Activated CD4-positive, CD25-positive, alpha-beta regulatory T cell treated with anti-CD3 and anti-CD28 coated beads, Interleukin-2, amount 50 U/mL, for 72 hours (primary cell): Measurements from ENCODE around the gene ALPG.
"Not testable (repeated sequence)": the region's sequence is repeated elsewhere in the genome, so short reads cannot be mapped to it uniquely, and the experiment has no call there.

Experiments used
- DNase-seq: peaks from one replicate; pipeline ENCODE4 v3.0.0; 2021

The ALPG gene

GRCh38 chr2:232420463-232421188 is 14.0 kb downstream of the ALPG start:
- DNase-seq, result no peak

DNA sequence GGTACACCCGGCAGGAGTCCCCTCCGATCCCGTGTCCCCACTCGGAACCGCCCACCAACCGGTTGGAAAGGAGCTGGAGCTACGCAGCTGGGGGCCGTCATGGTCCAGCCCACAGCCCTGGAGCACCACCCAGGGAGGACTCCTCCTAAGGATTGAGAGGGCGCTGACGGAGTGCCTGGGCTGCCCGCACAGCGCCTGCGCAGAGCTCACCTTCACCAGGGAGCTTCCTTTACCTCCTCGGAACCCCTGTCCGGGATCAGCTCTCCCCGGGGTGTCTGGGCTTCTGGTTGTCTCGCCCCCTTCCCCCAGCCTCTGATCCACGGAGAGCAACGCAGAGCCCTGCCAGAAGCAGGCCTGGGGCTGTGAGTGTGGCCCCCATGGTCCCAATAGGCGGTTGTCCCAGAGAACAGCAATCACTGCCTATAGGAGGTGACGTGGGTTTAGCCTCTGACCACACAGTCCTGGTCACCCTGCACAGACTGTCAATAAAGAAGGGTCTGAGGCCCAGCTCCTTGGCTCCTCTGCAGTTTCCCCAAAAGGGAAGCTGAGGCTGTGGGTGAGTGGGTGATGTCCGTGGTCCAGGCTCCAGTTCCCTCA is 14.6 kb downstream of the ALPG start:
- DNase-seq, result no peak

- DNase-seq, result no peak
These were observed 15.4 kb downstream of the ALPG start for GRCh38 chr2:232422051-232422450.

GRCh38 chr2:232422996-232423395 is 16.4 kb downstream of the ALPG start:
- DNase-seq, result not testable (repeated sequence)

DNA sequence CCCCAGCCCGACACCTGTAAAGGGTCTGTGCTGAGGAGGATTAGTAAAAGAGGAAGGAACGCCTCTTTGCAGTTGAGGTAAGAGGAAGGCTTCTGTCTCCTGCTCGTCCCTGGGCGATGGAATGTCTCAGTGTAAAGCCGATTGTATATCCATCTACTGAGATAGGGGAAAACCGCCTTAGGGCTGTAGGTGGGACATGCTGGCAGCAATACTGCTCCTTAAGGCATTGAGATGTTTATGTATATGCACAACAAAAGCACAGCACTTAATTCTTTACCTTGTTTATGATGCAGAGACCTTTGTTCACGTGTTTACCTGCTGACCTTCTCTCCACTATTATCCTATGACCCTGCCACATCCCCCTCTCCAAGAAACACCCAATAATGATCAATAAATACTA is 16.8 kb downstream of the ALPG start:
- not testable (repeated sequence) for DNase-seq

DNA sequence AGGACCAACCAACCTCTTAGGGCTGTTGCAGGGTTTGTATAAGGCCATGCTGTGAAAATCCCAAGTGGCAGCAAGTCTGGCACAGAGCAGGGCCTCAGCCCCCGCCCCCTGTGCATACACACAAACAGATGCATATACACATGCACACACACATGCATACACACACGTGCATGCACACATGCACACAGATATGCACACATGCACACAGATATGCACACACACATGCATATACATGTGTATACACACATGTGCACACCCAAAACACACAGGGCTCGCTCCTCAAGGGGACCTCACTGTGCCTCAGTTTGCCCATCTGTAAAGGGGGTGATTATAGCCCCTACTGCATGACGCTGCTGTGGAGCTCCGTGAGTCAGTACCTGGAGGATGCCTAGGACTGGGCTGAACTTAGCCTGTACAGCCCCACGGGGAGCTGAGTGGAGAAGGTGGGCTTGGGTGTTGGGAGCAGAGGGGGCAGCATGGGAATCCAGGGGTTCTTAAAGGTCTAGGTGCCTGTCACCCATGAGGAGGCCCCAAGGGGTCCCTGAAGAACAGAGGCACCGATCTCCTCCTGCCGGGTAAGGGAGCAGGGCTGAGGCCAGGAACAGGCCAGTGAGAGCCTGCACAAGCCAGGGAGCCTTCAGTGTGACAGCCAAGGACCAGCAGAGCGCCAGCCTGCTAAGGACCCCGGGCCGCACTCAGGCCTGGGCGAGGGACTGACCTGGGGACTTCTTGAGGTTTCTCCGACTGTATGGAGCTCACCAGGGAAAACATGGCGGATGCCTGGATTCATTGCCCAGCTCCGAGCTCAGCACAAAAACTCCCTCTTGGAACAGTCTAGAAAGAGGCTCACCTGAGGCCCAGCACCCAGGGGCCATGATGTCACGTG is 25.3 kb downstream of the ALPG start:
- DNase-seq, result no peak

DNA sequence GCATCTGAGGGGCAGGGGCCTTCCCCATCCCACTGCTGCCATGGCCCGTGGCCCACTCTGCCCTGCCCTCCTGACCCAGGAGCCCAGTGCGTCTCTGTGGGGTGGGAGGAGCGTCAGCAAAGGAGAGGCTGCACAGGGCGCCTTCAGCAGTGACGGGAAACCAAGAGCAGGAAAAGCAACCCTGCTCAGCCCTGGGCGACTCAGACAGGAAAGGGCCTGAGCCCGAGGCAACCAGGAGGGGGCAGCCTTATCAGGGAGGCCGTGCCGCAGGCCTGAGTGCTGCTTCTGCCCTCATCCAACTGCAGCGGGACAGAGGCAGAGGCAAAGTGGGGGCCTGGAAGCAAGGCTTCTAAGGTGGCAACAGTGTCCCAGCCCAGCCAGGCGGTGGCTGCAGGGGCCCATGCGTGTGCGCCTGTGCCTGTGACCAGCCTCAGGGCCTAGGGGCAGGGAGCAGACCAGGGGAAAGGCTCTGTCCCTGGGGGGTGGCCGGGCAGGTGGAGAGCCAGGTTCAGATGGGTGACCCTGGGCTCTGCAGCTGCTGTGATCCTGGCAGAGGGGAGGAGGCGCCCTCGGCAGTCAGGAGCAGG is 26.0 kb downstream of the ALPG start:
- DNase-seq, result no peak

DNA sequence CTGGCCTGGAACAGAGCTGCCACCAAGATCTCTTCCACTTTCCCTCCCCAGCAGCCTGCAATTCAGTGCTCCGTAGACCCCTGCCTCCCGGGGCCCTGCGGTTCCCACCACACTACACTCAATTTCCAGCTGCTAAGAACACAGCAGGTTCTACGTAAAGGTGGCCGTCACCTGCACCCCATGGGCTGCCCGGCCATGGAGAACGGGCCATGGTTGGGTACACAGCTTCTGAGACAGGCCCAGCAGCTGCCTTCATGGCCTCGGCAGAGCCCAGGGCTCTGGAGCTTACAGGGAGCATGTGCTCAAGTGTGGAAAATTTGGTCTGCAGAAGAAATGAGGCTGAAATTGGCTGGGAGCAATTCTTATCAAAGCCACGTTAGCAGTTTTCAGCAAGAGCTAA is 27.0 kb downstream of the ALPG start:
- not testable (repeated sequence) for DNase-seq

GRCh38 chr2:232434091-232434490 is 27.4 kb downstream of the ALPG start:
- DNase-seq, result no peak

DNA sequence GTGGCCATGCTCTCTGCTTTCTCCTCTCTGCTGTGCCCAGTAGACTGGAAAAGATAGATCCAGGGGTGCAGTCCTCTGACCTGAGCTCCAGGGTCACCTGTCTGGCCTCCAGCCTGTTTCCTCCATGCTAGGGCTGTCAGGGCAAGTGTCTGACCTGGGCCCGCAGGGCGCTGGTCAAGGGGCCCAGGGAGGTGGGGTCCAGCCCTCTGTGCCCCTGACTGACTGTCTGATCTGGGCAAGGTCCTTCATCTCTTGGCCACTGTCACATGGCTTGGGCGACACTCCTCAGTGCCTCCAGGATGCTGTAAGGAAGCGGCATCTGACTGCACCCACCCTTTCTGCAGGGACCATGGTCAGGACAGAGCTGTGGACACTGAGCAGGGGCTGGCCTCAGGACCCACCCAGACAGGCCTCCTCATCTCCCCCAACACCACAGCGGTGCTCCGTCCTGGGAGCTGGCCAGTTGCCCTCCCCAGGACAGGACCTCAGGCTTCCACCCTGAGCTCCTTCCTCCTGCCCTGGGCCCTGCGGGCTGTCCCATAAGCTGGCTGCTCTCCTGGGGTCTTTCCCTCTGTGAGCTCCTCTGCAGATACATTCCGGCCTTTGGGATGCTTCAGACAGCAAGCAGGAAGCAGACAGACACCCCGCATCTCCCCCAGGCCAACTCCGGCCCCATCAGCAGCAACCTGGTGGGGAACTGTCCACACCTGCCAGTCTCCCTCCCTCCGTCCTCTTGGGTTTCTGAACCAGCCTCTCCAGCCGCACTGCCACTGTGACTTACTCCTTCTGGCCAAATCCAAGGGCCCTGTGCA is 28.1 kb downstream of the ALPG start:
- DNase-seq, result no peak

- DNase-seq, result no peak
These were observed 28.7 kb downstream of the ALPG start for GRCh38 chr2:232435375-232435648.

DNA sequence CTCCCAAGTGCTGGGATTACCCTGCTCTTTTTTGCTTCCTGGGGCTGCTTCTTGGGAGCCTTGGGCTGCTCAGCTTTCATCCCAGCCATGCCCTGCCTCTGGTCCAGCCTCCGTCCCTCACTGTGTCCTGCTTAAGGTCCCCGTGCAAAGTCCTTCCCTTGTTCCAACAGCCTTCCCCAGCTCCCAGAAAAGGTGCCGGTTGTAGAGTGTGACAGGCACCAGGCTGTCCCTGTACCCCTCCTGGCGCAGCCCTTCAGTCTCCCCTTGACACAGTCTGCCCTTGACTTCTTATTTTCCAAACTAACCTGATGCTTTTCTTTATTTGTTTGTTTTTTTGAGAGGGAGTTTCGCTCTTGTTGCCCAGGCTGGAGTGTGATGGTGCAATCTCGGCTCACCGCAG is 29.2 kb downstream of the ALPG start:
- no peak for DNase-seq

- no peak for DNase-seq
These were observed 29.9 kb downstream of the ALPG start for GRCh38 chr2:232436381-232437194.

GRCh38 chr2:232437195-232437571 is 30.5 kb downstream of the ALPG start:
- DNase-seq, result no peak

GRCh38 chr2:232438091-232438490 is 31.4 kb downstream of the ALPG start:
- DNase-seq, result no peak

GRCh38 chr2:232438951-232439757 is 32.5 kb downstream of the ALPG start:
- DNase-seq, result peak; percentile 65

DNA sequence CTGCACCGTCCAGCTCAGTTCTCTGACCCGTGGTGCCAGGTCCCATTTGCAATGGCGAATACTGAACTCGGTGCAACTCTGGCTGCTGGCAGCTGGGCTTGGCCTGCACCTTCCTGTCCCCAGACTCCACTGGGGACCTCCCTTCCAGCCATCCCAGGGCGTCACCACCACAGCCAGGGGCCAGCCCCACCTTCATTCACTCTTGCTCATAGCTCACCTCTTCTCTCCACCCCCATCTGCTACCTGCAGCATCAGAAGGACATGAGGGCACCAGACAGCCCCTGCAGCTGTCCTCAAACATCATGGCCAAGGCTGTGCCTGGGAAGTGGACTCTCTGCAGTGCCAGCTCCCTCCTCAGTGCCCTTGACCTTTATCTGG is 33.1 kb downstream of the ALPG start:
- DNase-seq, result no peak

DNA sequence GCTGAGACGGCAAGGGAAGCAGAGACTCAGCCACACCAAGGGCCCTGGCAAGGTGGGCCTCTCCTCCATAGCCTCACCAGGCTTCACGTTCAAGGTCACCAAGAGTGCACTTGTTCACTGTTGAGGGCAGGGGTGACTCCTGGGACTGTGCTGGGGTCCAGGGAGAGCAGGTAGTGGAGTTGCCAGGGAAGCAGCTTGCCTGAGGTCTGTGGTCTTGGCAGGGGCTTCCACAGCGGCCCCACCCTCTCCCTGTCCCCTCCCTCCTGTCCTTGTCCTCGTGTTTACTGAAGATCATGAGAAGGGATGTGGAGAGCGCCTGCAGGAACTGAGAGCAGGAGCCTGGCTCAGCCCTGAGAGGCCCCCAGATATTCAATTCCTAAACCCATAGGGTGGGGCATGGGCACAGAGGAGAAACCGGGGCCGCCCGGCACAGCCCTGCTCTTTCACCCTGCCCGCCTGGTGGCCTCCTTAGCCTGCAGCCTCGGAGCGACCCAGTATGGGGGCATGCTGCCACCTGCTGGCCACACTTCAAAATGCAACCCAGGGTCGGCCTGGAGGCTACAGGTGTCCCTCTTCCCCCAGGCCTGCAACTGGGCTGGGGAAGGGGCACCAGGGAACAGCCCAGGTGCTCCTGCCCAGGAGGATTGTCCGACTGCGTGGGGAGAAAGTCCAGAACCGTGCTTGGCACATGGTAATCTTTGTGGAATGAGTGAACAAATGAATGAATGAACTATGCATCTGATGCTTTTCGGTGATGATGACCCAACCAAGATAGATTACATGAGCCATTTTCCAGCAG is 33.8 kb downstream of the ALPG start:
- peak; percentile 93 for DNase-seq

DNA sequence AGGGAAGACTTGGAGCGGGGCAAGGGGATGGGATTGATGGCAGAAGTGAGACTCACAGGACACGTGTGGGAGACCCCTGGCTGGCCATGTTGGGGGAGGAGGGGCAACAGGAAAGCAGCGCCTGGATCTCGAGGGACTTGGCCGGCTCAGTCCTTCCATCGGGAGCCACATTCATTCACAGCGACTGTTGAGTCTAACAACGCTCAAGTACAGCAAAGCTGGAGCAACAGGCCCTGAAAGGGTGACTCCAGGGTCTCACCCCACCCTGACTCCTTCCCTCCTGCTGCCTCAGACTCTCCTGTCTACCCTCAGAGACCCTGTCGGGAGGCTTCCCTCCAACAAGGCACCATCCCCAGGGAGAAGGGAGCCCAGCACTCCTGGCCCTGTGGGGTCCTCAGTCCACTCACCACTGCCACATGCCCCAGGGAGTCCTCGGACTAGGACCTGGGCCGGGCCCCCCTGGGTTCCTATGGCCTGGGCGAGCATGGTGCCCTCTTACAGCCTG is 34.6 kb downstream of the ALPG start:
- no peak for DNase-seq

GRCh38 chr2:232441922-232442321 is 35.3 kb downstream of the ALPG start:
- DNase-seq, result not testable (repeated sequence)
